Endothelial cell (in vitro differentiated cells): ENCODE results near the gene PPP2R2B. TPM values are rescaled to one million over a fixed set of nuclear protein-coding genes. Genes with fewer than 3 reads are reported as not detected.

Experiments
- DNase-seq: peaks from one replicate; pipeline ENCODE4 v3.0.0; 2021; ENCODE audit warnings: low spot score
- H3K27ac Mint-ChIP-seq: one replicate; pipeline ENCODE4 v1.8.0; 2021; ENCODE audit warnings: mixed read lengths, inconsistent platforms; ENCODE audit not compliant: unreplicated experiment
- H3K27me3 Mint-ChIP-seq: one replicate; pipeline ENCODE4 v1.8.0; 2021; ENCODE audit warnings: mild to moderate bottlenecking, moderate library complexity, mixed read lengths, inconsistent platforms; ENCODE audit not compliant: unreplicated experiment
- H3K36me3 Mint-ChIP-seq: one replicate; pipeline ENCODE4 v1.8.0; 2021; ENCODE audit warnings: mild to moderate bottlenecking, low read depth, mixed read lengths, inconsistent platforms; ENCODE audit not compliant: unreplicated experiment
- H3K4me1 Mint-ChIP-seq: one replicate; pipeline ENCODE4 v1.8.0; 2021; ENCODE audit warnings: mild to moderate bottlenecking, mixed read lengths, inconsistent platforms; ENCODE audit not compliant: unreplicated experiment
- H3K4me3 Mint-ChIP-seq: one replicate; pipeline ENCODE4 v1.8.0; 2021; ENCODE audit warnings: mild to moderate bottlenecking, mixed read lengths, inconsistent platforms; ENCODE audit not compliant: unreplicated experiment
- H3K9me3 Mint-ChIP-seq: one replicate; pipeline ENCODE4 v1.8.0; 2021; ENCODE audit warnings: mixed read lengths, inconsistent platforms; ENCODE audit not compliant: unreplicated experiment
- total RNA-seq: library from RNA; stranded (reverse); fragmentation: NEBNext Ultra II Directional; extraction: Animal tissue kit (Norgen Biotek cat#: 25700); gene quantifications from one replicate; pipeline ENCODE4 v1.2.1, GENCODE V29; 2021; ENCODE audit not compliant: unreplicated experiment
- TF ChIP-seq, protein P1 (sequence below): fragments of 200-600 bp; sonication (generic); IDR thresholded peaks from one replicate; pipeline ENCODE4 v1.5.0; 2021; ENCODE audit warnings: antibody characterized with exemption; ENCODE audit not compliant: unreplicated experiment

Gene PPP2R2B
- total RNA-seq, 1 donor from 2014 or later = 0.59 TPM

DNA sequence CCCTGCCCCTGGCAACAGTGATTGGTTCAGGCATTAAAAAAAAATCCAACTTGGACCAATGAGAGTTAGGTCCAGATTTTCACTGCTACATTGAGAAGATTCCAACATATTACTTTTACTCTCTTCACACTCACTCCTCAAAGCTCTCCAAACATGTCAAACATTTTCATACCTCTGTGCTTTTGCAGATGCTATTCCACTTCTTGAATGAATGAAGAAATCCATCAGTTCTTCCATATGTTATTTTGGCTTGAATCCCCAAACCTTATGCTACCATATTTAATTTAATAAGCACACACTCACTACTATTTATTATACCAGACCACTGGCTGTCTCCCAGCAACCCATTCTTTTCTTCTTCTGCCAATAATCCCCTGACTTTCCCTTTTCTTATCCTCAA is 87.1 kb downstream of the PPP2R2B start:
- DNase-seq = no peak
- H3K4me3 Mint-ChIP-seq = no peak overlapping the region
- H3K27me3 Mint-ChIP-seq = peaks cover 2% of the 10 kb centered on the region
- TF ChIP-seq, protein P1, sequence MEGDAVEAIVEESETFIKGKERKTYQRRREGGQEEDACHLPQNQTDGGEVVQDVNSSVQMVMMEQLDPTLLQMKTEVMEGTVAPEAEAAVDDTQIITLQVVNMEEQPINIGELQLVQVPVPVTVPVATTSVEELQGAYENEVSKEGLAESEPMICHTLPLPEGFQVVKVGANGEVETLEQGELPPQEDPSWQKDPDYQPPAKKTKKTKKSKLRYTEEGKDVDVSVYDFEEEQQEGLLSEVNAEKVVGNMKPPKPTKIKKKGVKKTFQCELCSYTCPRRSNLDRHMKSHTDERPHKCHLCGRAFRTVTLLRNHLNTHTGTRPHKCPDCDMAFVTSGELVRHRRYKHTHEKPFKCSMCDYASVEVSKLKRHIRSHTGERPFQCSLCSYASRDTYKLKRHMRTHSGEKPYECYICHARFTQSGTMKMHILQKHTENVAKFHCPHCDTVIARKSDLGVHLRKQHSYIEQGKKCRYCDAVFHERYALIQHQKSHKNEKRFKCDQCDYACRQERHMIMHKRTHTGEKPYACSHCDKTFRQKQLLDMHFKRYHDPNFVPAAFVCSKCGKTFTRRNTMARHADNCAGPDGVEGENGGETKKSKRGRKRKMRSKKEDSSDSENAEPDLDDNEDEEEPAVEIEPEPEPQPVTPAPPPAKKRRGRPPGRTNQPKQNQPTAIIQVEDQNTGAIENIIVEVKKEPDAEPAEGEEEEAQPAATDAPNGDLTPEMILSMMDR = no peak
- H3K36me3 Mint-ChIP-seq = no peaks in the 10 kb centered on the region
- peaks cover 3% of the 10 kb centered on the region for H3K4me1 Mint-ChIP-seq
- no peak overlapping the region for H3K27ac Mint-ChIP-seq
- no peaks in the 10 kb centered on the region for H3K9me3 Mint-ChIP-seq

DNA sequence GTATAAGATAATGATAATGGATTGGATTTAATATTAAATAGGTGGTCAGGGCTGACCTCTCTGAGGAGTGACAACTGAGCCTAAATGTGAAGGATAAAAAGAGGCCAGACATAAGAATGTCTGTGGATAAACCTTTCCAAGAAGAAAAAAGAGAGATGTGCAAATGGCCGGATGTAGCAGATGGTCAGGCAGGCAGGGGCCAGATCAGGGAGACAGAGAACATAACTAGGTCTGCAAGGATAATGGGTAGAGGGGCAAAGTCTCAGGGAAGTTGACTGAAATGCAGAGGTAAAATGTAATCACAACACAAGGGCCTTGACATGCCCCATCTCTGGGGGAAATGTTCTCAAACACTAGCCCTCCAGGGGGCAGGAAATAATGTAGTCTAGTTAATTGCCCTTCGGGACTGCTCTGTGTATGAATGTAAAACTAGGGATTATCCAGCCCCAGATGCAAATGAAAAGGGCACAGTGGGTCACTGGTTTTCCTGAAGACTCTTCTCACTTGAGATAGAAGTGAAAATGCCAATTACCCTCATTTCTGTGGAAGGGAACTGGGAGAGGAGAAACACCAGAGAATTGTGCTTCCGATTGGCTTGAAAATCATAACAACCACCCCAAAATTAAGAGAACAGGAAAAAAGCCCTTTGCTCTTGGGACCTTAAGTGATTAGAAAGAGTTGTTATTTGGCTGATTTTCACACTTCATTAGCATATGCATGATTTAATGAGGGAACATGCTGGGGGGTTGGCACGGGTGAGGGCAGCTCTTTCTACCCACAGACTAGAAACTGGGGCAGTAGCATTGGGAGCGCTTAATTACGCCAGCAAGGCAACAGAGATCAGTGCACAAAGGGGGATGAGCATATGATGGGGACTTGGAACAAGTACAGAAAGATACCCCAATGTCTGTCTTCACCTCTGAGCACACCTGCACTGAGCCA is 88.6 kb downstream of the PPP2R2B start:
- Mint-ChIP-seq H3K27me3 (peaks cover 3% of the 10 kb centered on the region), H3K27ac (no peak overlapping the region), H3K9me3 (no peaks in the 10 kb centered on the region), H3K36me3 (no peaks in the 10 kb centered on the region), H3K4me3 (no peak overlapping the region), H3K4me1 (peaks cover 3% of the 10 kb centered on the region)
- no peak for DNase-seq
- TF ChIP-seq, protein P1 = no peak

DNA sequence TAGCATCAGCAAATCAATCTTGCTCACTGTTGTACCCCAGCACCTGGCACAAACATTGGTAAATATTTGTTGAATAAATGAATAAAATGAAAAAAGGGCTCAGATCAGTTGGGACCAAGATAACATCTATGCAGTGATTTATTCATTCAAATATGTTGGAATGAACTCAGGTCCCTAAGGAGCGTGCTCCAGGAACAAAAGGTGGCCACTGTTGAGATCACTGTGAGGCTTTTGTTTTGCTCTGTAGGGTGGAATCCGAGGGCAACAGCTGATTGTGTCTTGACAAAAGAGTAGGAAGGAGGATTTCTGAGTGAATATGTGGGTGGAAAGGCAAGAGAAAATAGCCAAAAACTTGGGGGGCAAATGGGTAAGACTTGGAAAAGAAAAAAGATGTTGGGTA is 89.7 kb downstream of the PPP2R2B start:
- no peaks in the 10 kb centered on the region for H3K9me3 Mint-ChIP-seq
- no peak for DNase-seq
- peaks cover 3% of the 10 kb centered on the region for H3K4me1 Mint-ChIP-seq
- H3K4me3 Mint-ChIP-seq = no peak overlapping the region
- no peak overlapping the region for H3K27ac Mint-ChIP-seq
- H3K27me3 Mint-ChIP-seq = peaks cover 3% of the 10 kb centered on the region
- TF ChIP-seq, protein P1 = no peak
- H3K36me3 Mint-ChIP-seq = no peaks in the 10 kb centered on the region

DNA sequence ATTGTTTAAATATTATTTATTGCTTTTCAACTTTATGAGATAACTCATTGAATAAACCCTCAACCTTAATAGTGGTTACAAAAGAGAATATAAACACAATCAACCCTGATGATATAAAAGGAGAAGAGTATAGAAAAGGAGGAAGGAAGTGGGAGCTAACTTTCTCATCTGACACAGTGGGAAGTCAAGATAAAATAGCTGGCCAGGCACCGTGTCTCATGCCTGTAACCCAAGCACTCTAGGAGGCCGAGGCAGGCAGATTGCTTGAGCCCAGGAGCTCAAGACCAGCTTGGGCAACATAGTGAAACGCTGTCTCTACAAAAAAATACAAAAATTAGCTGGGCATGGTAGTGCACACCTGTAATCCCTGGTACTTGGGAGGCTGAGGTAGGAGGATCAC is 93.5 kb downstream of the PPP2R2B start:
- peaks cover 3% of the 10 kb centered on the region for H3K27me3 Mint-ChIP-seq
- H3K4me3 Mint-ChIP-seq = no peak overlapping the region
- DNase-seq = no peak
- no peak overlapping the region for H3K27ac Mint-ChIP-seq
- no peaks in the 10 kb centered on the region for H3K9me3 Mint-ChIP-seq
- peaks cover 3% of the 10 kb centered on the region for H3K4me1 Mint-ChIP-seq
- TF ChIP-seq, protein P1 = no peak
- no peaks in the 10 kb centered on the region for H3K36me3 Mint-ChIP-seq

DNA sequence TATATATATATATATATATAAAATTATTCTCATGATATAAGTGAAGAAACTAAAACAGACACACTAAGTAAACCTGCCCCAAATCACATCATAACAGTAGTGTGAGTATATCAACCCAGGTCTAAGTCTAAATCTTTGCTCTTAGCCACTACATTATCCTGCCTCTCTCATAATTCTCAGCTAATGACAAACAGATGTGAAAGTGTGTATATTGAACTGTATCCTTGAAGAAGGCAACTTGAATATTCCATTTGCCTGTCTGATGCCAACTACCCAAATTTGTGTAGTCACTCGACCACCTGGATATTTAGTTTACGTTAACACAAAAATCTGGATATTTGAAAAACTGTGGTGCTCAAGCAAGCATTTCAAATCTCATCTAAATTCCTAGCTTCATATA is 97.4 kb downstream of the PPP2R2B start:
- TF ChIP-seq, protein P1 = no peak
- Mint-ChIP-seq H3K4me1 (no peaks in the 10 kb centered on the region), H3K36me3 (no peaks in the 10 kb centered on the region), H3K27me3 (peaks cover 2% of the 10 kb centered on the region), H3K4me3 (no peak overlapping the region), H3K27ac (no peak overlapping the region), H3K9me3 (no peaks in the 10 kb centered on the region)
- no peak for DNase-seq
